HK-2 (cell line): Measurements from ENCODE around the gene EIF1AD.
"Not testable (repeated sequence)": the region's sequence is repeated elsewhere in the genome, so short reads cannot be mapped to it uniquely, and the experiment has no call there.

Experiments
- DNase-seq: peaks from one replicate; pipeline ENCODE4 v3.0.0-alpha.2; 2018; ENCODE audit not compliant: unreplicated experiment

The EIF1AD gene

GRCh38 chr11:65968600-65969482 is 33.1 kb downstream of the EIF1AD start:
- no peak for DNase-seq

GRCh38 chr11:65967329-65967934 is 34.5 kb downstream of the EIF1AD start:
- DNase-seq: no peak

DNA sequence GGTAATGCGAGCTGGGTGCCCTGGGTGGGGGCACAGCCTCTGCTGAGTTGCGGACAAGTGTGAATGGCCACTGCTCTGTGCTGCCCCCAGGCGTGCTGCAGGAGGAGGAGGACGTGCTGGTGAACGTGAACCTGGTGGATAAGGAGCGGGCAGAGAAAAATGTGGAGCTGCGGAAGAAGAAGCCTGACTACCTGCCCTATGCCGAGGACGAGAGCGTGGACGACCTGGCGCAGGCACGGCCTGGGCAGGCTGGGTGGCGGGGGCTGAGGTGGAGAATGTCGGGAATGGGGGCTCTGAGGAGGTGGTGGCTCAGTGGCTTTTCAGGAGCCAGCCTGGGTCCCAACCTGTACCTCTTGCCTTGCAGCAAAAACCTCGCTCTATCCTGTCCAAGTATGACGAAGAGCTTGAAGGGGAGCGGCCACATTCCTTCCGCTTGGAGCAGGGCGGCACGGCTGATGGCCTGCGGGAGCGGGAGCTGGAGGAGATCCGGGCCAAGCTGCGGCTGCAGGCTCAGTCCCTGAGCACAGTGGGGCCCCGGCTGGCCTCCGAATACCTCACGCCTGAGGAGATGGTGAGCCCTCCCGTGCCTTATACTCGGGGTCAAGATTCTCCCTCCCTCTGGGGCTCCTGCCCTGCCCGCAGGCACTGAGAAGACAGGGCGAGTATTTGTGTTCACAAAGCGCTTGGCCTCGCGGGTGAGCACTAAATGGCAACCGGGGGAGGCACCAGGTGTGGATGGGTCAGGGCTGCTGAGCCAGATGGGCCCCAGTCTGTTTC is 35.8 kb downstream of the EIF1AD start:
- no peak for DNase-seq

DNA sequence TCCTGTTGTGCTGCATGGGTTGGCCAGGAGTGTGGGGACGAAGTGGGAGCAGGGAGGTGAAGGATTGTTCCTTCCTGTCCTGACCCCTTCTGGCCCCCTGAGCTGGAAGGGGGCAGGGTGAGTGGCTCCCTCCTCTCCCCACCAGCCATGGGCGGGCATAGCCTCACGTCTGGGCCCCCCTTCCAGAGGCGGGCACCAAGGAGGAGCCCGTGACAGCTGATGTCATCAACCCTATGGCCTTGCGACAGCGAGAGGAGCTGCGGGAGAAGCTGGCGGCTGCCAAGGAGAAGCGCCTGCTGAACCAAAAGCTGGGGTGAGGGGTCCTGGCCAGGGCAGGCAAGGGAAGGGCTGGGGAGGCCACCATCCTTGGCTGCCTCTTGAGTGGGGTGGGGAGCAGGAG is 37.1 kb downstream of the EIF1AD start:
- no peak for DNase-seq

DNA sequence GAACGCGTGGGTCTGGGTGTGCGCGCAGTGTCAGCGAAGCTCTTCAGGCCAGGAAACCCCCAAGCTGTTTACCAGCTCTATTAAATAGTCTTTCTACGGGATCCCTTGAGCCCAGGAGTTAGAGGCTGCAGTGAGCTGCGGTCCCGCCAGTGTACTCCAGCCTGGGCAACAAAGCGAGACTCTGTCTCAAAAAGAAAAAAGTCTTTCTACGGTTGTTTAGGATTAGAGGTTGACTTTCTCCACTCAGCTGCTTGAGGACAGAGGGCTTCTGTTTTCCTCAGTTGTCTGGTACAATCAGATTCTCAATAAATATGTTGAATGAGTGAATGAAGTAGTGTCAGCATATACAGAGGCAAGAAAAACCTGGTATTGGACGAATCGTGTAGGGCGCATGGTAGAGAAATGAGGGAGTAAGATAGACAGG is 39.8 kb downstream of the EIF1AD start:
- DNase-seq: no peak

- peak; percentile 93 for DNase-seq
These were observed 40.5 kb downstream of the EIF1AD start, which contains the start of gene SART1 for GRCh38 chr11:65961267-65962140. TSS of gene SART1 (plus strand) at chr11:65961734. CDS start at chr11:65961781, 47 bp downstream.

- DNase-seq: no peak
These were observed 41.1 kb downstream of the EIF1AD start for GRCh38 chr11:65960824-65961266.

DNA sequence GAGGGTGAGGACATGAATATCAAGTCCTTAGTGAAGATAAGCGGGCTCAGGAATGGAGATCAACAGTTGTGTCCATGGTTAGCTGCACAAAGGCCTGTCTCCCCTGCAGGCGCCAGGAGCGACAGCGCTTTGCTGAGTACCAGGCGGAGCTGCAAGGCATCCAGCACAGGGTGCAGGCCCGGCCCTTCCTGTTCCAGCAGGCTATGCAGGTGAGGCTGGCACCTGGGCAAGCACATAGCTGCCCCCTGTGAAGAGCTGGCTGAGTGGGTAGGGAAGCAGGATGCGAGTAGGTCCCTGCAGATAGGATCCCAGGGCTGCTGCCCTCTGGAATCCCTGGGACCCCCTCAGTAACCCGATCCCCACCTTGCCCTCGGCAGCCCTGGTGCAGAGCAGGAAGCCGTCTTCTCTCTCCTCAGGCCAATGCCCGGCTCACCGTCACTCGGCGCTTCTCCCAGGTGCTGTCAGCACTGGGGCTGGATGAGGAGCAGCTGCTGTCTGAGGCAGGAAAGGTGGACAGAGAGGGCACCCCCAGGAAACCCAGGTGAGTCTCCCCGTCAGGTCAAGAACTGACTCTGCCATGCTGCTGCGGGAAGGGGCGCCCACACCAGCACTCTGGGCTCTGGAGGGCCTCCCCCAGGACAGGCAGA is 43.1 kb downstream of the EIF1AD start:
- DNase-seq: no peak

DNA sequence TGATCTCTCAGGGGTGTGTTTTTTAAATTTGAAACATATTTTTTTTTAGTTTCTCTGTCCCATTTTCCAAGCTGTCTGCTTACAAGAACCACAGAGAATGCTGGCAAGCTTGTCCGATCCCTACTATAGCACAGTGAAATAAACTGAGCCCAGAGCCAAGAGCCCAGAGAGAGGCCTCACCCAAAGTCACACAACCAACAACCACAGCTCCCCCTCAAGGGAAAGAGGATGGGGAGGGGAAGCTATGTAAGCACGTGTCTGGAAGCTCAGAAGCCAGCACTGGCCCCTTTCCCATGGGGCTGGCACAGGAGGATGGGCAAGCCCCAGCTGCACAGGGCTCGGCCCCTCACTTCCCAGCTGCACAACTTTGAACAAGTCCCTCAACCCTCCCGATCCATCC is 43.7 kb downstream of the EIF1AD start:
- DNase-seq: no peak

DNA sequence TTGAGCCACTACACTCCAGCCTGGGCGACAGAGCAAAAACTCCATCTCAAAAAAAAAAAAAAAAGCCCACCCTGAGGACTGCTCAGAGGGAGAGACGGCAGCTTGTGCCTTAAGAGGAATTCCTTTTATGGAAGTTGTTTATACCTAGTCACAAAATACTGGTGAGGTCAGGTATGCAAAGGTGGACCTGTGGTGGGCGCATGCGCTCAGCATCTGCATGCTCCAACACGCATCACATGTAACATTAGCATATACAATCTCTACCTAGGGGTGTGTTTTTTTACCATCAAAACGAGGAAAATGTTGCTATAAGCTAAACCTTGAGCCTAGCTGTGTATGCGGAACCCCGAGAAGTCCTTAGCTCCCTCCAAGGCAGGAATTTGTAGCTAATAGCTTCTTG is 47.2 kb downstream of the EIF1AD start:
- no peak for DNase-seq

DNA sequence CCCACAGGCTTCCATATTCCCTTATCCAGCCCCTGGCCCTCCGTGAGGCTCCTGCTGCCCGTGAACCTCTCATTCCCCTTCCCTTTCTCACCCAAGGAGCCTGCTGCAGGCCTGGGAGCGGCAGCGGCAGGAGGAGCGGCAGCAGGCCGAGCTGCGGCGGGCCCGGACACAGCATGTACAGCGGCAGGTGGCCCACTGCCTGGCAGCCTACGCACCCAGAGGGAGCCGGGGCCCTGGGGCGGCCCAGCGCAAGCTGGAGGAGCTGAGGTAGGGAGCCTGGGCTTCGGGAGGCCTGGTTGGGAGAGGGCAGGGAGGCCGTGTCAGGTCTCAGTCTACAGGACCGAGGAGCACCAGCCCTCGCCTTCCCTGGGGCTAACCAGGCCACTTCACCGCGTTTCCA is 48.5 kb downstream of the EIF1AD start:
- no peak for DNase-seq

- DNase-seq: no peak
These were observed 49.9 kb downstream of the EIF1AD start for GRCh38 chr11:65952052-65952521.

- not testable (repeated sequence) for DNase-seq
These were observed 50.3 kb downstream of the EIF1AD start for GRCh38 chr11:65951641-65952040.

DNA sequence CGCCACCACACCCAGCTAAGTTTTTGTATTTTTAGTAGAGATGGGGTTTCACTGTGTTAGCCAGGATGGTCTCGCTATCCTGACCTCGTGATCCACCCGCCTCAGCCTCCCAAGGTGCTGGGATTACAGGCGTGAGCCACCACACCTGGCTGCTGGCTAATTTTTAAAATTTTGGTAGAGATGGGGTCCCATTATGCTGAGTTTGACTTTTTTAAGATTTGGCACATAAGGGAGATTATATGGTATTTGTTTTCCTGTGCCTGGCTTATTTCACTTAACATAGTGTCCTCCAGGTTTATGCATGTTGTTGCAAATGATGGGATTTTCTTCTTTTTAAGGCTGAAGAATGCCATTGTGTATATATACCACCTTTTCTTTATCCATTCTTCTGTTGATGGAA is 51.2 kb downstream of the EIF1AD start:
- DNase-seq: not testable (repeated sequence)

GRCh38 chr11:65947603-65948125 is 54.3 kb downstream of the EIF1AD start:
- DNase-seq: no peak

DNA sequence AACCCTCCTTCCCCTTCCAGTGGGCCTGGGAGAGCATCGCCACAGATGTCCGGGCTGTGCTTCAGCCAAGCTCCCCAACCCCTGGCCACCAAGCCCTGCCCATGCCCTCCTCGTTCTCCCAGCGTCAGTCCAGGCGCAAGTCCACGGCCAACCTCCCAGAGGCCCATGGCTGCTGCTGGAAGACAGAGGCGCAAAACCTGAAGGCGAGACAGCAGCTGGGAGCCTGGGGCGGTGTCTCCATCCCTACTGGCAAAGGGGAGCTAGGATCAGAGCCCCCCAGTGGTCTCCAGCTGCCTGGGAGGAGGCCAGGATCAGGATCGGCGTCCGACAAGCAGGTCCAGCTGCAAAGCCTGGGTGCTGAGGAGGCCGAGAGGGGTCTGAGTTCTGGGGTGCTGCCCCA is 54.8 kb downstream of the EIF1AD start:
- DNase-seq: no peak

DNA sequence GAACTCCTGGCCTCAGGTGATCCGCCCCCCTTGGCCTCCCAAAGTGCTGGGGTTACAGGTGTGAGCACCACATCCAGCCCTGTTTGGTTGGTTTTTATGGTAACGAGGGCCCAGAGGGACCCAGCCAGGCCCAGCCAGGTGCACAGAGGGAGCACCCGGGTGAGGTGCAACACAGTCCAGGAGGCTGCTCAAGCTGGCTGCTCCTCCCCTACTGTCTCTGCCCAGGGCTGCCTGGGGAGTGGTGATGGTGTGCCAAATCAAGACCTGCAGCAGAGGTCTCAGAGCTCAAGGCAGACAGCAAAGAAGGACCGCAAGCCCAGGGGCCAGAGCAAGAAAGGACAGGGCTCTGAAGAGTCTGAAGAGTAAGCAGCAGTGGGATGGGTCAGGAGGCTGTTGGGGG is 55.3 kb downstream of the EIF1AD start:
- DNase-seq: no peak
